ENCODE data around the gene PLCB3. TPM values are rescaled to one million over a fixed set of nuclear protein-coding genes. Genes with fewer than 3 reads are reported as not detected.

Gene PLCB3
- total RNA-seq: 42.8 and 43.5 TPM in 2 replicates

DNA sequence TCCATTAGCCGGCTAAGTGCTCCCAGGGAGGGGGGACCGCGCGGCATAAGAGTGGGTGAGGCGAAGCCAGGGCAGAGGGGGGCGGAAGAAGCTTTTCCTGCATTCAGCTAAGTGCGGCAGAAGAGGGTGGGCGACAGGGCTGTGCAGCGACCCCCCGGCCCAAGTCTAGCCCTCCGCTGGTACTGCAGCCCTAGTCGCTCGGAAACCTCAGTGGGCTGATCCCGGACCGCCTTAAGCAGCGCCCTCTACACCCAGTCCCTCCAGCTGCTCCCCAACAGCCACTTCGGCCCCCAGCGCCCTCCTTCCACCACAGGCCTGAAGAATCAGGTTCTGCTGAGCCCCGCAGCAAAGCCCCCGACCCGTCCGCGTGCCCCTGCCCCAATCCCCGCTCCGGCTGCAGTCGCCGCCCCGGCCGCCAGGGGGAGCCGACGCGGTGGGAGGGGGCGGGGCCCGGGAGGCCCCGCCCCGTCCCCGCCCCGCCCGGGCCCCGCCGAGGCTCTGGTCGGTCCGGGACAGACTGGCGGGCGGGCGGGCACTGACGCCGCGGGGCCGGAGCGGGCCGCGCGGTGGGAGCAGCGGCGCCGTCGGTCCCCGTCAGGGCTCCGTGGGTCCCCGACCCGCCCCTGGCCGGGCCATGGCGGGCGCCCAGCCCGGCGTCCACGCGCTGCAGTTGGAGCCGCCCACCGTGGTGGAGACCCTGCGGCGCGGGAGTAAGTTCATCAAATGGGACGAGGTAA is at the start of gene PLCB3:
Gene PLCB3 (plus strand): TSS at position 515 of the 737 bp plus-strand sequence. CDS start 120 bp downstream, at position 635.
- H3K4me3 ChIP-seq (ENCODE audit: low read depth, low read length): peak within 1 kb of the TSS; percentile 95
- DNase-seq (ENCODE audit: low read depth): no peak
- TF ChIP-seq, protein P1, sequence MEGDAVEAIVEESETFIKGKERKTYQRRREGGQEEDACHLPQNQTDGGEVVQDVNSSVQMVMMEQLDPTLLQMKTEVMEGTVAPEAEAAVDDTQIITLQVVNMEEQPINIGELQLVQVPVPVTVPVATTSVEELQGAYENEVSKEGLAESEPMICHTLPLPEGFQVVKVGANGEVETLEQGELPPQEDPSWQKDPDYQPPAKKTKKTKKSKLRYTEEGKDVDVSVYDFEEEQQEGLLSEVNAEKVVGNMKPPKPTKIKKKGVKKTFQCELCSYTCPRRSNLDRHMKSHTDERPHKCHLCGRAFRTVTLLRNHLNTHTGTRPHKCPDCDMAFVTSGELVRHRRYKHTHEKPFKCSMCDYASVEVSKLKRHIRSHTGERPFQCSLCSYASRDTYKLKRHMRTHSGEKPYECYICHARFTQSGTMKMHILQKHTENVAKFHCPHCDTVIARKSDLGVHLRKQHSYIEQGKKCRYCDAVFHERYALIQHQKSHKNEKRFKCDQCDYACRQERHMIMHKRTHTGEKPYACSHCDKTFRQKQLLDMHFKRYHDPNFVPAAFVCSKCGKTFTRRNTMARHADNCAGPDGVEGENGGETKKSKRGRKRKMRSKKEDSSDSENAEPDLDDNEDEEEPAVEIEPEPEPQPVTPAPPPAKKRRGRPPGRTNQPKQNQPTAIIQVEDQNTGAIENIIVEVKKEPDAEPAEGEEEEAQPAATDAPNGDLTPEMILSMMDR (conservative IDR thresholded peaks at IDR 0.05; ENCODE audit: low read depth, low read length): peak; percentile 61

DNA sequence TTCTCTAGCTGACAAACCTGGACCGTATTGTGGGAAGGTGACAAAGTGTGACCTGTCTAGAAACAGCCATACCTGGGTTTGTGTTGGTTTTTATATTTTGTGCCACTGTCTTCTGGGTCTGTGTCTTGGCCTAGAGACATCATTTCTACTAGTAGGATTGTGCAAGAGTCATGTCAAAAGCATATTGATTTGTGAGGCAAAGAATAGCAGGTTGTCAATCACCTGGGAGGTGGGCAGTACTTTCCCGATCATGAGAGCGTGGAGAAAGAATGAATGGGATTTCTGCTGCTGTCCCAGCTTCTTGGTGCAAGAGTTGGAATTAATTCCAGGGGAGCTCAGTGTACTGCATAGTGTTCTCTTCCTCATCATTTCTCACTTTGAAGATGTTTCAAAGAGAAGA is 49.8 kb upstream of the PLCB3 start:
- DNase-seq (ENCODE audit: low read depth): no peak
- TF ChIP-seq, protein P1 (conservative IDR thresholded peaks at IDR 0.05; ENCODE audit: low read depth, low read length): no peak
- H3K4me3 ChIP-seq (ENCODE audit: low read depth, low read length): no peak overlapping the region

DNA sequence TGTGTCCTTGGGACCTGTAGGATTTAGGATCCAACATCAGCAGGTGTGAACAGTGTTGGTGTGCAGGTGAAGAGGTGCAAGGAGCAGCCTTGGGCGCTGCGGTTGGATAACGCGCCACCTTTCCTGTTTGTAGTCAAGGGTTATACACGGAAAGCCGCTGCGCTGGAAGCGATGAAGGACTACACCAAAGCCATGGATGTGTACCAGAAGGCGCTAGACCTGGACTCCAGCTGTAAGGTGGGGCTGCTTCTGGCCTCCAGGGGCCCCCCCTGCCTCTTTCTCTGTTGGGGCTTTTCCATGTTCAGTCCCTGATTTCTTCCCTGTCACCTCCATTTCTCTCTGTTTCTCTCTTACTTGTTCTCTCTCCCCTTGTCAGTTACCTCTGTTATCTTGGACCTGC is 48.3 kb upstream of the PLCB3 start:
- DNase-seq (ENCODE audit: low read depth): no peak
- no peak overlapping the region for H3K4me3 ChIP-seq (ENCODE audit: low read depth, low read length)
- TF ChIP-seq, protein P1 (conservative IDR thresholded peaks at IDR 0.05; ENCODE audit: low read depth, low read length): no peak

DNA sequence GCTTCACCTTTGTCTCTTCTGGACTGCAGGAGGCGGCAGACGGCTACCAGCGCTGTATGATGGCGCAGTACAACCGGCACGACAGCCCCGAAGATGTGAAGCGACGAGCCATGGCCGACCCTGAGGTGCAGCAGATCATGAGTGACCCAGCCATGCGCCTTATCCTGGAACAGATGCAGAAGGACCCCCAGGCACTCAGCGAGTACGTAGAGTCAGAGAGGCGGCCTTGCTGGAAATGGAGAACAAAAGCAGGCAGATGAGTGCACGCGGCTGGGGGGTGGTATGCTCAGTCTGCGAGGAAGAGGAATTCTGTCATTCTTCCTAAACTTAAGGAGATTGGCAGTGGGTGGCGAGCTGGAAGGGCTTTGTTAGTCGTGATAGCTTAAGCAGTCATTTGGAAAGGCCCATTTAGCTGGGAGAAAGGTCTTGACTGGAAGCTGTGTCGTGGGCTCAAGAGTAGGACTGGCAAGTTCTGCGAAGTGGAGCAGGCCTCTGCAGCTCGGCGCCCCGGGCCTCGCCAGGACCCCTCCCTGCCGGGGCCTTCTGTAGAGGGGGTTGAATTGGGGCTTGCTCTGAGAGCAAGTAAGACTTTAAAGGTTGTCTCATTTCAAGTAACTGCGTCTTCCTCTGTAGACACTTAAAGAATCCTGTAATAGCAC is 47.8 kb upstream of the PLCB3 start:
- no peak for DNase-seq (ENCODE audit: low read depth)
- TF ChIP-seq, protein P1 (conservative IDR thresholded peaks at IDR 0.05; ENCODE audit: low read depth, low read length): no peak
- H3K4me3 ChIP-seq (ENCODE audit: low read depth, low read length): no peak overlapping the region

DNA sequence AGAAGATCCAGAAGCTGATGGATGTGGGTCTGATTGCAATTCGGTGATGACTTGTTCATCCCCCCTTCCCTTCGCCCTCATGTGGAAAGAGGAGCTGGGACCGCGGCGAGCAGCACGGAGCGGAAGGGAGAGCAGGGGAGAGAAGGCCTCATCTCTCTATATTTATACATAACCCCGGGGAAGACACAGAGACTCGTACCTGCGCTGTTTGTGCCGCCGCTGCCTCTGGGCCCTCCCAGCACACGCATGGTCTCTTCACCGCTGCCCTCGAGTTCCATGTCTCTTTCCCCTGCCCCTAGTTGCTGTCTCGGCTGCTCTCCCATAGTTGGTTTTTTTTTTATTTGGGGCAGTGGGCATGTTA is 47.3 kb upstream of the PLCB3 start:
- no peak for DNase-seq (ENCODE audit: low read depth)
- H3K4me3 ChIP-seq (ENCODE audit: low read depth, low read length): no peak overlapping the region
- TF ChIP-seq, protein P1 (conservative IDR thresholded peaks at IDR 0.05; ENCODE audit: low read depth, low read length): no peak

DNA sequence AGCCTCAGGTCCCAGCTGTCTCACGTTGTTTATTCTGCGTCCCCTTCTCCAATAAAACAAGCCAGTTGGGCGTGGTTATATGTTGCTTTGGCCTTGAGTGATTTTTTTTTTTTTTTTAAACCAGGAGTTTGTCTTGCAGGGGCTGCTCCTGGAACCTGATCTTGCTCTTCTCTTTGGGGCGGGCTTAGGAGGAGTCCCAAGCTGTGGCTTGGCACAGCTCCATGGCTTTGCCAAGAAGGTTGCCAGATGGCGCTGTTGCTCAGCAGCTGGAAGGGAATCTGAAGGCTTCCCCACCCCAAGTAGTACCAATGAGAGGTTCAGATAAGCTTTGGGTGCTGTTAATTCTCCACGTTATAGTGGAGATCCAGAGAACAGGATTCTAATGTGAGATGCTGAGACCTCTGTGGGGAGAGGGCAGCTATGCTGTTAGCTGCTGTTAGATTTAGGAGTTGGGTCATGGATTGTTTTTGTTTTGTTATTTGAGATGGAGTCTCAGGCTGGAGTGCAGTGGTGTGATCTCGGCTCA is 46.8 kb upstream of the PLCB3 start:
- no peak for DNase-seq (ENCODE audit: low read depth)
- TF ChIP-seq, protein P1 (conservative IDR thresholded peaks at IDR 0.05; ENCODE audit: low read depth, low read length): peak; percentile 82
- no peak overlapping the region for H3K4me3 ChIP-seq (ENCODE audit: low read depth, low read length)

Measured in epithelial cell of proximal tubule (primary cell).